Ishikawa (cell line): ENCODE results near the gene HNRNPM.

Source experiments
- CEBPB ChIP-seq: IDR thresholded peaks from 2 replicates; pipeline ENCODE4 v1.6.1; 2012
- CREB1 ChIP-seq: IDR thresholded peaks from 2 replicates; pipeline ENCODE4 v1.6.1; 2012; ENCODE audit warnings: low read depth
- EGR1 ChIP-seq: IDR thresholded peaks from 2 replicates; pipeline ENCODE4 v1.6.1; 2012
- EP300 ChIP-seq: IDR thresholded peaks from 2 replicates; pipeline ENCODE4 v1.6.1; 2012; ENCODE audit warnings: borderline replicate concordance
- FOXM1 ChIP-seq: IDR thresholded peaks from 2 replicates; pipeline ENCODE4 v1.6.1; 2012; ENCODE audit warnings: low read depth, borderline replicate concordance
- MAX ChIP-seq: IDR thresholded peaks from 2 replicates; pipeline ENCODE4 v1.6.1; 2012
- NFIC ChIP-seq: IDR thresholded peaks from 2 replicates; pipeline ENCODE4 v1.6.1; 2012
- RAD21 ChIP-seq: IDR thresholded peaks from 2 replicates; pipeline ENCODE4 v1.6.1; 2012; ENCODE audit warnings: low read depth
- REST ChIP-seq: IDR thresholded peaks from 2 replicates; pipeline ENCODE4 v1.6.1; 2012; ENCODE audit warnings: low read depth, mild to moderate bottlenecking
- TAF1 ChIP-seq: IDR thresholded peaks from 2 replicates; pipeline ENCODE4 v1.6.1; 2012; ENCODE audit warnings: low read depth, mild to moderate bottlenecking
- TCF12 ChIP-seq: IDR thresholded peaks from 2 replicates; pipeline ENCODE4 v1.6.1; 2012; ENCODE audit warnings: low read depth
- TEAD4 ChIP-seq: IDR thresholded peaks from 2 replicates; pipeline ENCODE4 v1.6.1; 2012
- USF1 ChIP-seq: IDR thresholded peaks from 2 replicates; pipeline ENCODE4 v1.6.1; 2012
- YY1 ChIP-seq: IDR thresholded peaks from 2 replicates; pipeline ENCODE4 v1.6.1; 2012; ENCODE audit warnings: low read depth
- ZBTB7A ChIP-seq: IDR thresholded peaks from 2 replicates; pipeline ENCODE4 v1.6.1; 2012; ENCODE audit warnings: low read depth

HNRNPM gene

GRCh38 chr19:8396563-8397203 is 48.1 kb upstream of the HNRNPM start:
- TF ChIP-seq RAD21, result peak; percentile 73
- TF ChIP-seq NFIC, result no peak

GRCh38 chr19:8397271-8397670 is 47.5 kb upstream of the HNRNPM start:
- TF ChIP-seq EGR1 (no peak), REST (no peak), TEAD4 (no peak), CEBPB (no peak), TAF1 (no peak), RAD21 (no peak), CREB1 (no peak), YY1 (no peak), NFIC (no peak), TCF12 (no peak), EP300 (no peak)

GRCh38 chr19:8397746-8398310 is 46.9 kb upstream of the HNRNPM start:
- no peak for TF ChIP-seq TEAD4
- TF ChIP-seq TAF1, result no peak
- no peak for TF ChIP-seq ZBTB7A

- TF ChIP-seq EGR1, result no peak
- no peak for TF ChIP-seq TEAD4
- no peak for TF ChIP-seq CEBPB
These were observed 46.4 kb upstream of the HNRNPM start for GRCh38 chr19:8398311-8398771.

GRCh38 chr19:8399681-8400188 is 45.0 kb upstream of the HNRNPM start:
- no peak for TF ChIP-seq CEBPB

GRCh38 chr19:8401981-8402411 is 42.8 kb upstream of the HNRNPM start:
- no peak for TF ChIP-seq ZBTB7A
- TF ChIP-seq CEBPB, result no peak
- TF ChIP-seq USF1, result no peak
- no peak for TF ChIP-seq MAX
- no peak for TF ChIP-seq TCF12
- no peak for TF ChIP-seq YY1
- no peak for TF ChIP-seq TAF1
- no peak for TF ChIP-seq TEAD4
- TF ChIP-seq RAD21, result no peak
- no peak for TF ChIP-seq CREB1
- no peak for TF ChIP-seq FOXM1
- no peak for TF ChIP-seq REST
- TF ChIP-seq NFIC, result no peak
- TF ChIP-seq EP300, result no peak
- TF ChIP-seq EGR1, result no peak

- TF ChIP-seq EGR1 (no peak), USF1 (no peak), CREB1 (no peak), EP300 (no peak), TEAD4 (no peak), ZBTB7A (no peak), RAD21 (no peak), REST (no peak)
These were observed 41.5 kb upstream of the HNRNPM start for GRCh38 chr19:8403098-8403819.
